Nucleus accumbens (tissue), 56 donors: ENCODE measurements around the gene SIGLEC6.
A peak's percentile ranks its signal among the peaks of the same experiment; 100 is the strongest.

Source experiments
- DNase-seq, 56 donors: peaks; one replicate each; lab custom pipeline; 2025; lab: John Stamatoyannopoulos, UW

Gene SIGLEC6

DNA sequence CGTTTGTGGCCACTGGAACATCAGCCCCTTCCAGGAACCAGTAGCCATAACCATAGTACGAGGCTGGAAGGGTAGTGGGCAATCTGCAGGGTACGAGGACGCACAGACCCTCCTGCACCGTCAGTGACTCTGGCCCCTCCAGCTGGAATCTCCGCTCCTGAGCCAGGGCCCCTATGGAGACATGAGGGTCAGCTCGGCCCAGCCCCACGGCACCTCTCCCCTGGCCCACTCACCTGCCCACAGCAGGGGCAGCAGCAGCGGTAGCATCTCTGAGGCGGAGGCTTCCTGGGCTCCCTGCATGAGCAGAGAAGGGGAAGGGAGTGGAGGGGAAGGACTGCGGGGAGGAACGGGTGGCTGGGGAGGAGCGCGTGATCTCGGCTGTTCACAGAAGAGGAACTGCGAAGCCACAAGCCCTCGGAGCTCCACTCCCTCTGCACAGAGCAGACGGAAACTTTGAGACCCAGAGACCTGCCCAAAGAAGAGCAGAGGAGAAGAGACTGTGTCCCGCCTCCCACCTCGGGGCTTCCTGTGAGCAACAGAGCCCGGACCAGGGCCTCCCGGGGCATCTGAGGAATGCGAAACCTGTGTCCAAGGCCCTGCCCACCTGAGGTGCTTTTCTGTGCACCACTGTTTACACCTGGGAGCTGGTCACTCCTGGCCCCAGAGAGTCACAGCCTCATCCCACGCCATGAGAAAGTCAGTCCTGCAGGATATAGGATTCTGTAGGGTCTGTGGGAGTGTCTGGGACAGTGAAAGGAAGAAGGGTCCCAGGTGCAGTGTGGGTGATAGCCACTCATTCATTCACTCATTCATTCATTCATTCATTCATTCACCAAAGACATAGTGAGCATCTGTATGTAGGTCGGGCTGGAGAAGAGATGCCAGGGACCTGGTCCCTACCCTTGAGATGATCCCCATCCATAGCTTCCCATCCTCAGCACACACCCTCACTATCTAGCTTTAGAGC, at the start of gene SIGLEC6:
SIGLEC6 (minus strand) TSS at position 322 of the 967 bp plus-strand sequence; CDS start at position 300, 22 bp downstream.
- peak in 22 of 56 donors; percentile 1 to 37 (median 15) for DNase-seq

DNA sequence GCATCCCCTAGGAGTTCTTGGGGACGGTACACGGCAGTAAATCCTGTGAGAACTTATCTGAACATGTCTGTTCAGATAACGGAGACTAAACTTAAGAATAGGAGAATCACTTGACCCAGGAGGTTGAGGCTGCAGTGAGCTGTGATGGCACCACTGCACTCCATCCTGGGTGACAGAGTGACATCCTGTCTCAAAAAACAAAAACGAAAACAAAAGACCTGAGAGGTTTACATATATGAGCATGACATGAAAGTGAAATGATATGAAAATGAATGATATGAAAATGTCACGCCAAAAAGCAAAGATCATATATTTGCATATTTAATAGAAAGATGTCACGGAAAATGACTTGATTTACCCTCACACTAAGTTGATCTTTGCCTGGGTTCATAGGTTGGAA, 45.4 kb upstream of the SIGLEC6 start:
- no peak for DNase-seq

DNA sequence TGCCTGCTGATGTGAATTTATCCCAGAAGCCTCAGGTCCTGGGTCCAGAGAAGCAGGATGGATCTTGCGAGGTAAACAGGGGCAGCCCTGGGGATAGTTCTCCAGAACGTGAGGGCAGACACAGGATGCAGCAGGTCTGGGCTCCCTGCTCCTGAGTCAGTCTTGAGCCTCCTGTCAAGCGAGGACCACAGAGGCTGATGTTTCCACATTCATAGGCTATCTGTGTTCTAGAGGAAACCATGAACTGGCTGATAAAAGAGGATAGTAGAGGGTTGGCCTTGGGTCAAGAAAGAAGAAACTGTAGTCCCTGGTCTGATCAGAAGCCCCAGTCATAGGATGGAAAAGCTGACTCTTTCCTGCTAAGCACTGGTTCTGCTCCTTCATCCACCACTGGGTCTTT, 41.9 kb upstream of the SIGLEC6 start:
- DNase-seq, result no peak

DNA sequence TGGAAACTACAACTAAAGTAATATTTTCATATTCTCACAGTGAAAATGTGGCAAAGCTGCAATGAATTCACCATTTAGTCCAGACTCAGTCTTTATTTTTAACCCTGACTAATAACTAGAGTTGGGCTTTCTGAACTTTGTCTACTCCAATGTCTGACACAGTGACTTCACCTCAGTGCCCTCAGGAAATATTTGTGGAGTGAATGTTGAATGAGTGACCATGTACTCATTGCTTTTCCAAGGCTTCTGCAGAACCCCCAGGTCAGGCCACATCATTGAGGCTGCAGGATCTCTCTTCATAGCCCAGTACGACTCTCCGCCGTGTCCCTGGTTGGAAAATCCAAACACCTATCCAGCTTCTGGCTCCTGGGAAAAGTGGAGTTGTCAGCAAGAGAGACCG, 41.4 kb upstream of the SIGLEC6 start:
- no peak for DNase-seq

DNA sequence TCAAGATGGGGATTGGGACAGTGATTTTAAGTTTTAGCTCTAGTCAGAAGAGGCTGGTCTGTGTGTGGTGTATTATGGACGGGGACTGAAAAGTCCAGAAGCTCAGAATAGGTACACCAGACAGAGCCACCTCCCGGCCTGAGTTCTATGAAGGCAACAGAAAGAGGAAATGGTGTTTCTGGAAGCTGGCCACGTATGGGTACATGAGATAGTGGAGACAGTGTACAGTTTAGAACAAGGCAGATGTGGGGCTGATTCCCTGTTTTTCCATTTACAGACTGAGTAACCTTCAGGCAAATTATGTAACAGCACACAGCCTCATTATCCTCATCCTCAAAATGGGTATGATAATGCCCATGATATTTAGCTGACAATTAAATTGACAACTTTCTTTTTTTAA, 40.9 kb upstream of the SIGLEC6 start:
- no peak for DNase-seq

DNA sequence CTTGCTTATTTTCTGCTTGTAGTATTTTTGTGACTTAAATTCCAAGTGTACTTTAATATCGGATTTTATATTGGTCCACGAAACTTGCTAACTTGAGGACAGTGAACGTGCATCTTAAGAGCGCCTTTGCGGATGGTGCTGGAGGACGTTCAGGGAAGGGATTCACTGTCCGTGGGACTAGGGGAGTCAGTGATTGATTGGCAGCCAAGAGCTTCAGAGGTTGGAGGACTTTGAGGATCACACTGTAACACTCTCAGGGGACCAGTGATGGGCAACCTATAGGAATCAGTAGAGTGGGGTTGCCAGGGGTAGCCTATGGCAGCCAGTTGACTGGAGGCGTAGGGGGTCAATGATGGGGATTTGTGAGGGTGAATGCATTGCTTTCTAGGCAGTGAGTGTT, 40.1 kb upstream of the SIGLEC6 start:
- DNase-seq, result peak in 1 of 56 donors; percentile 7

DNA sequence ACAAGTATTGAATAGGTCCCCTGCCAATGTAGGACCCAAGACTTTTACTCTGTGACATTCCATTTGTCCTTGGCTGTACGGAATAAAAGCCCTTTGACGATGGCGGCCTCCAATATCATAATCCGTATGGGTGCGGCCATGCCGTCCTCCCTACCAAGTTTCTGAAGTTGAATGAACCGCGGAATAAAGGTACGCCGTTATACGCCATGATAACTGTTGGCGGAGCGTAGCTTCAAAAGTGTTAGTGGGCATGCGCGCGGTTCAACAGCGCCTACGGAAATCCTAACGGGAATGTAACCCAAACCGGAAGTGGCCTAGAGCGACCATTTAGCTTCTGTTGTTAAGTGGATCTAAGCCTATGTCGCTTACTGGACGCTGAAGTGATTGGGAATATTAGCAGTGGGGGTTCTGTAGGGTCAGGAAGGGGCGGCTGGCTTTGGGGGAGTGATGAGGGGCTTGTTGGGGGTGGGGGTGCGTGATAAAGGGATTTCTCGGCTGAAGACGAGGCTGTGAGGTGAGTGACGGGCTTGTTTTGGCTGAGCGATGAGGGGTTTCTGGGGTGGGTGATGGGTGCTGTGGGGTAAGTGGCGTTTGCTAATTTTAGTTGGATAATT, 39.6 kb upstream of the SIGLEC6 start, which contains the start of gene ZNF175:
ZNF175 (plus strand) TSS at position 322 of the 614 bp plus-strand sequence. CDS start 2,047 bp downstream, outside the sequence.
- DNase-seq, result peak in 55 of 56 donors; percentile 58 to 97 (median 90)

DNA sequence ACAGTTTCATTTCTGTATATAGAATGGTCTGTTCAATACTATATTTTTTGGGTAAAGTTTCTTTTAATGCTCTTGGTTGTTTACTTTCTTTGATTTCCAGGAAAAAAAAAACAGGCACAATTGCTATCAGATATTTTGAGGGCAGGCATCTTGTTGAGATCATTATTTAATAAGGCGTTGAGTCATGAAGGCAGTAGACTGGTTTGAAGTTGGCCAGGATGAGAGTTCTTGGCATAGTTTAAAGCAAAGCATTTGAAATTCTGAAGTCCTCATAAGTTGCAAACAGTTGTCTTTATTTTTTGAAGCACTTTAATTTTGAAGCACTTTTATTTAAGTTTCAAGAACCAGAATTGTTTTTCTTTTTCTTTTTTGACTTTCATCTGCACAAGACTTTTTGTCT, 37.0 kb upstream of the SIGLEC6 start:
- DNase-seq, result no peak

DNA sequence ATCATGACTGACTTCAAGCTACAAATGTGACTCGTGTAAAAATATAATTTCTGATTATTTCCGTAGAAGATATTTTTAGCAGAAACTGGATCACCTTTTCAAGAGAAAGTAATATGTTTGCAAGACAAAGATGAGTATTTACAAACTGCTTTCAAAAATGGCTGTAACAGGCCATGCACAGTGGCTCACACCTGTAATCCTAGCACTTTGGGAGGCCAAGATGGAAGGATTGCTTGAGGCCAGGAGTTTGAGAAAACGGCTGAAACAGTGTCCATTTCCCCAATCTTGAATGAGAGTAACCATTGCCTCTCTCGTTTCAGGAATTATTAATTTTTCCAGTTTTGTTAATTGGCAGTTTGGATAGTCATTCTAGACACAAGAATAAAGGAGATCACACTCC, 36.1 kb upstream of the SIGLEC6 start:
- no peak for DNase-seq

DNA sequence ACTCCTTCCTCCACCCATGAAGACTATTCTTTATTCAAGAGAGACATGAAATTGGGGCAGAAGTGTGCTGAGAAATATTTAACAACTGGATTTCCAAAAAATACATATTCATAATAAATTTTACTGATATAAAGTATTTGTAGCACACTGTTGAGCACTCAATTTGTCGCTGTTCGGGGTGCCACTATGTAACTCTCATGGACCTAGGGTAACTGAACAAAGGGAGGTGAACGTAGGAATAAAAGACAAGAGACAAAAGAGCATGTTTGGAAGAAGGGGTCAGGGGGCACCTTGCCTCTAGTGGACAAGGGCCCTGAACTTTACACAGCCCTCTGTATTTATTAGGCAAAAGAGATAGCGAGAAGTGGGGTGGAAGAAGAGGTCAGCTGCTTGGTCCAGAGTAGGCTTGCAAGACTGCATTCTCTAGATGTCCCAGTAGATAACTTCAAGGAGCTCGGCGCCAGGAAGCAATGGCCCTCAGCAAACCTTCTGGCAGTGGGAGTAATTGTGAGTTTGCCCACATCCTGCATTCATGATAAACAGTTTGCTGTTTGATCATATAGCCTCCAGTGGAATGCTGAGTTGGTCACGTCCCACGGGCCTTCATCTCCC, 35.1 kb upstream of the SIGLEC6 start:
- no peak for DNase-seq

DNA sequence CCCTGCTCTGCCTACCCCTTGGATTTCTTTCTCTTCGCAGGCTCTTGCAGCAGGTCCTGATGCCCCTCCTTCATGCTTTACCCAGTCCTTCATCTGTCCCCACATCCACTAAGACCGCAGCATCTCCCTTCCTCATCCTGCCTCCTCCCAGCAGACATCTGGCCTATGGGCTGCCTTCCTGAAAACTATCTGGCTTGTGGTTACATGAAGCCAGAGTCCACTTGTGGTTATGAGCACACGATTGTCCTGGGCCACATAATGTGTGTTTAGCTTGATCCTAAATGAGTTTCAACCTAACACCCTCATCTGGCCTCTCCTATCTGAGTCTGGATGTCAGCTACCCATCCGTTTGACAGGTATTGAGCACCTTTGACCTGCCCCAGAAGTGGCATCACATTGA, 34.1 kb upstream of the SIGLEC6 start:
- no peak for DNase-seq

DNA sequence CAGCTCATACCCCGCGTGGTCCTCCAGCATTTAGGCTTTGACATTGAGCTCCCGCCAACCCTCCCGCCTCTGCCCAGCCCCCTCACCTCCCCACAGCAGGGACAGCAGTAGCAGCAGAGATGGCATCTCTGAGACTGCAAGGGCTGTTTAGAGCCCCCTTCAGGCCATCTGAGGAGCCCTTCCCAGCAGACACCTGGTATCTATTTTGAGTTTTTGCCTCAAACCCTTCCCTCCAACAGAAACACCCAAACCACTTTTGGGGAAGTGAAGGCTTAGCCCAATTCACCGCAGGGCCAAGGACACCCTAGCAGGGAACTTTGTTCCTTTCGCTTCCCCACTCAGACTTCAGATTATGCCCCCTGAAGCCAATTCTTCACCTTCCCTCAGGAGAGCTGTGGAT, 33.3 kb upstream of the SIGLEC6 start:
- DNase-seq, result no peak

DNA sequence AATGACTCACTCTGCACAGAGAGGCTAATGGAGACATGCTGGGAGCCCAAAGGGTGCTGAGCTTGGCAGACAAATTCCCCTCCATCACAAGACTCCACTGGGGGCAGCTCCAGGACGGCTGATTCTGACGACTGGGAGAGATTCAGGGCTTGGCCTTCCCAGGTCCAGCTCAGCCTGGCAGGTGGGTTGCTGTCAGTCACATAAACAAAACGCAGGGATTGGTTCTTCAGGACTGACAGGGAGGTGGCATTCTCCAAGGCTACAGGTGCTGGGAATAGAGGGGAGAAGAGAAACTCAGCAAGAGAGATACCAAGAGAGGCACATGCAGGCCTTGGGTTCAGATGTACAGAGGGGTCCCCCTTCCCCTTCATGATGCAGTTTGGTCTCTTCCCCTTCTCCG, 28.9 kb upstream of the SIGLEC6 start:
- DNase-seq, result no peak

DNA sequence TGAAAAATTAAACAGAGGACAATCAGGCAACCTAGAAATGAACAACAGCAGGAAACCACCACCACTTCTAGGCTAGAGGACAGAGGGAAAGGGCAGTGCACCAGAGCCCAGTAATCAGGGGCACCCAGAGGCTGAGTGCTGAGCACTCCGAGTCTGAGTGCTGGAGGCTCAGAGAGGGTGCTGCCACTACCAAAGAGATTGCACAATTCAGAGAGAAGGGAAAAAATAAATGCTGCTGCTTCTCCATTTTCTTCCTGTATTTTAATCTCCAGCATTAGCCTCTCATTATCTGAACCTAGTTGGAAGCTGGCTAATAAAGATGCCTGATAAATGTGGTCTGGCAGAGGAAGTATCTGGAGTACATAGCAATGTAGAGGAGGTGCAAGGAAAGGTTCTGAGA, 27.8 kb upstream of the SIGLEC6 start:
- DNase-seq, result no peak

DNA sequence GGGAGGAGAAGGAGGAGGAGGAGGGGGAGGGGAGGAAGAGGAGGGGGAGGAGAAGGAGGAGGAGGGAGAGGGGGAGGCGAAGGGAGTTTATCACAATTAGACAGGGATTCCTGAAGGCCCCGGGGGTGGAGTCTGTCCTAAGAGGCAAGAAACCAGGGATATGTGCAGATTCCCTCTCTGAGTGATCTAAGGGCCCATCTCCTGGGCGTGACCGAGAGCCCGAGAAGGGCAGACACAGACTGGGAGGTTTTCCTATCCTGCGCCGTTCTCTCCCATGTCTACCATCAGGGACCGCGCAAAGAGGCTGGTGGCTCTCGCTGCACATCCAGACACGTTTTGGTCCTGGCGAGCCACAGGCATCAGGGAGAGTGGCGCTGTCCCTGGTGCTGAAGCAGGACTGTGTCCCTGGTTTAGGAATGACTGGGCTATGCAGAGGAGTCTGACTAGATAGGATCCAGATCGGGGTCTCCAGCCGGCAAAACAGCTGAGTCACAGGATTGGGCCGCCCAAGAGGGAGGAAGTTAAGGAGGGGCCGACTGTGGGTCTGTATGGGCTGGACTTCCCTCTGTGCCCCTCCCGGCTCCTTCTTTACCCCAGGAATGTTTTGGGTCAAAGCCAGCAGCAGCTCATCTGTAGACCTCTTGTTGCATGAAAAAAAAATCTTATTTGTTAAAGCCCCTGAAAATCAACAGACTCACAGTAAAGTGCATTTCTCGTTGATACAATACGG, 21.7 kb upstream of the SIGLEC6 start:
- peak in 29 of 56 donors; percentile 1 to 71 (median 15) for DNase-seq

DNA sequence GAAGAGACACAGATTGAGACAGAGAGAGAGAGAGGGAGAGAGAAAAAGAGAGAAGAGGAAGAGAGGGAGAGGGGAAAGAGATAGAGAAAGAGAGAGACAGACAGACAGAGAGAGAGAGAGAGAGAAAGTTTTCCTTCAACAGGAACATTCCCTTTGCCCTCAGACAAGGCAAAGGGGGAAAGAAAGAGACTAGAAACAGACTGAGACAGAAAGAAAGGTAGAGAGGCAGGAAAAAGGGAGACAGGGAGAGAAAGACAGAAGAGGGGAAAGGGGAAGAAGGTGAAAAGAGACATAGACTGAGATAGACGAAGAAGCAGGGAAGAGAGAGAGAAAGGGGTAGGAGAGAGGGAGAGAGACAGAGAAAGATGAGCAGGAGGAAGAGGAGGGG, 21.1 kb upstream of the SIGLEC6 start:
- no peak for DNase-seq

DNA sequence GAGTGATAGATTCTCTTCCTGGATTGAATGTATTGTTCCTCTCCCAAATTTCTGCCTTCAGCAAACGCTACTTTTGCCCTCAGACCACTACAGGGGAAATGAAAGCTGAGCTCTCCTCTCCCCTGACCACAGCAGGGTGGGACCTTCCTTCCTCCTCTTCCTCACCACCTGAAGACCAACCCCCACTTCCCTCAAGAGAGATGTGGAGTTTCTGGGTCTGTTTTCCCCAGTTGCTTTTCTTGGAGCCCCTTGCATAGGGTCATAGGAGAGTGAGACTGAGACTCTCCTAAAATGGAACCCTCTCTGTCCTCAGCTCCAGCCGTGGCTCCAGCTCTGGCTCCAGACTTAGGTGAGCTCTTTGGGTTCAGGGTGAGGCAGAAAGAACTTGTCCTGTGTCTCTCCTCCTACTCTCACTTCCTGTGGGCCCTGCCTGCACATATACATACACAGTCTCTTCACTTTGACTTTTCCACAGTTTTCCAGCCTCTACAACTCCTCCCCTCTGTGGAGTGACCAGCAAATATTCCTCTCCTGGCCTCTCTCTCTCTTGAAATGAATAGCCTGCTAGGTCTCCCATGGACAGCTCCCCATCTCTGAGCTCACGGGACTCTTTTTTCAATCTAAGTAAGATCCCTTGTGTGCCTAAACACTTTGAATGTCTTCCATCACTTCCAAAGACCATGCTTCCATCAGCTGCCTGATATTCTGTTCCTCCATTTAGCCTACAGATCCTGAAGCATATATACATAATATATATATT, 20.4 kb upstream of the SIGLEC6 start:
- DNase-seq, result no peak

DNA sequence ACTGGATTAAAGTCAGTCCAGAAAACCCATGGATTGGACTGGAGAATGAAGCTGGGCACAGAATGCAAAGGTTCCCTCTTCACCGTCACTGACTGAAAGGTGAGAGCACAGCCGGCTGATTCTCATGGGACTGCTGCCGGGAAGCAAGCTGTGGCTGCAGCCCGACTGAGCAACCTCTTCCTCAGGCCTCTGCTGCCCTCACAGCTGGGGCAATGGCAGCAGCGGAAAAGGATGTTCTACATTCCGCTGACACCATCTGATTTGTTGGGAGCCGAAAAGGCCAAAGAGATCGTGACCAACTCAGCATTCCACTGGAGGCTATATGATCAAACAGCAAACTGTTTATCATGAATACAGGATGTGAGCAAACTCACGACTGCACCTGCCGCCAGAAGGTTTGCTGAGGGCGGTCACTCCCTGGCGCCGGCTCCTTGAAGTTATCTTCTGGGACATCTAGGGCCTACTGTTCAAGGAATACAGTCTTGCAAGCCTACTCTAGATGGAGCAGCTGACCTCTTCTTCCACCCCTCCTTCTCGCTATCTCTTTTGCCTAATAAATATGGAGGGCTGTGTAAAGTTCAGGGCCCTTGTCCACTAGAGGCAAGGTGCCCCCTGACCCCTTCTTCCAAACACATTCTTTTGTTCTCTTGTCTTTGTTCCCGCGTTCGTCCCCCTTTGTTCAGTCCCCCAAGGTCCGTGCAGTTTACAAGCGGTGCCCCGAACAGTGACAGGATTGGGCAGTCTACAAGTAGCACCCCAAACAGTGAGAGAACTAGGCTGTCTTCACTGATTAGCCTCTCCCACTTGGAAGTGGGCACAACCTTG, 19.6 kb upstream of the SIGLEC6 start:
- DNase-seq, result no peak
